Panc1 (cell line): Measurements from ENCODE around the gene PAX7. TPM values are rescaled to one million over a fixed set of nuclear protein-coding genes. Genes with fewer than 3 reads are reported as not detected.

Source experiments
- ATAC-seq: fragments of 200-7000 bp; cut with Tn5 transposase; 2 replicates; pipeline ENCODE4 v1.9.1; 2020; ENCODE audit warnings: mild to moderate bottlenecking, moderate library complexity
- BruUV-seq: library from RNA; stranded (reverse); fragments of 400-500 nt; replicated peaks from 2 replicates; lab custom pipeline; 2021; lab: Mats Ljungman, UMichigan
- CTCF ChIA-PET: fragments of 300-600 bp; sonication (Branson Sonifier 250); formaldehyde crosslinking; loops from one replicate; lab custom pipeline; 2022; ENCODE audit warnings: antibody characterized with exemption; lab: Charles Lee
- POLR2A ChIA-PET: fragments of 300-600 bp; sonication (Branson Sonifier 250); formaldehyde crosslinking; loops from one replicate; lab custom pipeline; 2022; ENCODE audit warnings: antibody characterized with exemption; lab: Charles Lee
- DNase-seq: peaks from one replicate; pipeline ENCODE4 v3.0.0-alpha.2; 2010; ENCODE audit warnings: low read depth, low spot score
- H3K27ac ChIP-seq: 2 replicates; pipeline ENCODE4 v1.5.1; 2011; ENCODE audit warnings: mild to moderate bottlenecking, low read length, inconsistent platforms
- H3K27me3 ChIP-seq: fragments of 200-500 bp; sonication (Bioruptor generic); 2 replicates; pipeline ENCODE4 v1.6.0; 2014; ENCODE audit warnings: low read length, inconsistent platforms; ENCODE audit not compliant: control insufficient read depth, insufficient read depth
- H3K36me3 ChIP-seq: fragments of 200-500 bp; sonication (Bioruptor generic); 2 replicates; pipeline ENCODE4 v1.5.1; 2014; ENCODE audit warnings: inconsistent platforms, mild to moderate bottlenecking, low read length, moderate library complexity; ENCODE audit not compliant: control insufficient read depth, insufficient read depth
- H3K4me1 ChIP-seq: 2 replicates; pipeline ENCODE4 v1.5.1; 2011; ENCODE audit warnings: inconsistent platforms, mild to moderate bottlenecking, low read length, moderate library complexity; ENCODE audit not compliant: control insufficient read depth, insufficient read depth
- H3K4me3 ChIP-seq, 2 experiments: 2 replicates each; pipeline ENCODE4 v1.5.1; 2011 to 2012; ENCODE audit warnings: low read depth in 2 of 2, low read length in 2 of 2, mild to moderate bottlenecking in 2 of 2, inconsistent platforms in 1 of 2, moderate library complexity in 1 of 2
- H3K9me3 ChIP-seq: fragments of 200-500 bp; sonication (Bioruptor generic); 2 replicates; pipeline ENCODE4 v1.5.1; 2014; ENCODE audit warnings: low read depth, mild to moderate bottlenecking, inconsistent platforms, low read length, moderate library complexity; ENCODE audit not compliant: control insufficient read depth, insufficient read depth
- CTCF ChIP-seq: fragments of 450-650 bp; IDR thresholded peaks from 2 replicates; pipeline ENCODE4 v1.5.1; 2017; ENCODE audit warnings: mild to moderate bottlenecking
- POLR2AphosphoS5 ChIP-seq: IDR thresholded peaks from 2 replicates; pipeline ENCODE4 v1.6.1; 2012; ENCODE audit warnings: mild to moderate bottlenecking, low read depth, low read length, moderate library complexity
- REST ChIP-seq, 2 experiments: IDR thresholded peaks; 2 replicates each; pipeline ENCODE4 v1.6.1; 2011 to 2012; ENCODE audit warnings: low read depth in 2 of 2, control low read depth in 1 of 2, low read length in 1 of 2, mild to moderate bottlenecking in 1 of 2, moderate library complexity in 1 of 2; ENCODE audit not compliant: insufficient read depth in 1 of 2
- SIN3A ChIP-seq: IDR thresholded peaks from 2 replicates; pipeline ENCODE4 v1.6.1; 2012; ENCODE audit warnings: low read depth, mild to moderate bottlenecking, low read length, moderate library complexity, borderline replicate concordance; ENCODE audit not compliant: insufficient read depth
- TCF7L2 ChIP-seq: IDR thresholded peaks from 2 replicates; pipeline ENCODE4 v1.6.1; 2011; ENCODE audit warnings: mild to moderate bottlenecking, low read depth, low read length, inconsistent platforms
- in situ Hi-C: cut with HindIII; loops from 2 replicates; pipeline ENCODE4 v1.10.0; 2016; ENCODE audit warnings: low sequenced_read_pairs, low pct_unique_long_range_greater_than_20kb
- intact Hi-C: fragments of 100-400 bp; cut with micrococcal nuclease; formaldehyde crosslinking; loops from one replicate; pipeline ENCODE4 v1.10.0; 2022; ENCODE audit not compliant: unreplicated experiment
- total RNA-seq: library from RNA; stranded (reverse); gene quantifications from one replicate; pipeline ENCODE4 v1.2.1, GENCODE V29; 2021; ENCODE audit not compliant: unreplicated experiment

The PAX7 gene
- total RNA-seq, 1 experiment from 2014 or later = not detected

DNA sequence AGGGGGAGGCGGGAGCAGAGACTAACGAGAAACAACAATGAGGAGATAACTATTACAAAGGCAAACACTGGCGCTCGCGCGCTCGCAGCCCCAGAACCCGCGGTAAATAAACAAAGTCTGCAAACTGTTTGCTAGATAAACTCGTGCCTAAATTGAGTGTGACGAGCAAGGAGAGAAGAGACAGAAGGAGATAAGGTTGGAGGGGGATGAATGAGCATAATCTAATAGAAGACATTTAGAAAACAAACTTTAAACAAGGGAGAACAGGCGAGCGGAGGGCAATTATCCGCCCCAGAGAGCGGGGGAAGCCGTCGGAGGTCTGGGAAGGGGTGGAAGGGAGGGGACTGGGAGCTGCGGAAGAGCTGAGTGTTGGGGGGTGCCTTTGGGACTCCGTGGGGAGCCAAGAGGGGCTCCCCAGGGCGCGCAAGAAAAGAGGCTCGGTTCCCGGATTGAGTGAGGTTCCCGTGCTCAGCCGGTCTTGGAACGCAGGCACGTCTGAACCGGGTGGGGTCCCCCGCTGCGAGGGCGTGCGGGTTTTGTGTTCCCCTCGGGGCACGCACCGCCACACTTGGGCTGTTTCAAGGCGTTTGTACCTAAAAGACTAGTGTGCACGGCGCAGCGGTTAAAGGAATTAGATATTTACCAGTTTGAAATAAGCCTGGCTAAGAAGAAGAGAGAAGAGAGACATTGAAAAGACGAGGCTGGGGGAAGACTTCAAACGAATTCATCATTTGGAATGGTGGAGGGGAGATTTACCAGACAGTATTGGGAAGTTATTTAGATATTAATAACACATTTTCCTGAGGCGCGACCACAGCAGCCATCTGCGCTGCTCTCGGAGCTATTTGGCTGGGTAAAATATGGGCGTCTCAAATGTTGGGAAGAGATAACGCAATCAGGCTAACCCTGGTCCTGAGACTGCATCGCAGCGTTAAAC lies 10.6 kb downstream of the PAX7 start:
- peaks cover 78% of the 10 kb centered on the region for H3K27me3 ChIP-seq
- H3K27ac ChIP-seq = no peak overlapping the region
- ATAC-seq (no peak), DNase-seq (no peak)
- no peaks in the 10 kb centered on the region; the same call in 1 of the 2 replicates for H3K36me3 ChIP-seq
- no peak overlapping the region for H3K4me3 ChIP-seq
- POLR2A ChIA-PET = no interaction called here
- TF ChIP-seq TCF7L2 (no peak), POLR2AphosphoS5 (no peak), SIN3A (no peak), CTCF (no peak), REST (IDR thresholded peaks at IDR 0.05; ENCODE audit: insufficient read depth in 1 of 2, low read depth in 2 of 2, low read length in 1 of 2) (no peak)
- peaks cover 11% of the 10 kb centered on the region for H3K4me1 ChIP-seq
- intact Hi-C loops = no loop called here
- H3K9me3 ChIP-seq = no peaks in the 10 kb centered on the region
- CTCF ChIA-PET = no interaction called here
- in situ Hi-C loops = no loop called here
- BruUV-seq = no TSS peak

DNA sequence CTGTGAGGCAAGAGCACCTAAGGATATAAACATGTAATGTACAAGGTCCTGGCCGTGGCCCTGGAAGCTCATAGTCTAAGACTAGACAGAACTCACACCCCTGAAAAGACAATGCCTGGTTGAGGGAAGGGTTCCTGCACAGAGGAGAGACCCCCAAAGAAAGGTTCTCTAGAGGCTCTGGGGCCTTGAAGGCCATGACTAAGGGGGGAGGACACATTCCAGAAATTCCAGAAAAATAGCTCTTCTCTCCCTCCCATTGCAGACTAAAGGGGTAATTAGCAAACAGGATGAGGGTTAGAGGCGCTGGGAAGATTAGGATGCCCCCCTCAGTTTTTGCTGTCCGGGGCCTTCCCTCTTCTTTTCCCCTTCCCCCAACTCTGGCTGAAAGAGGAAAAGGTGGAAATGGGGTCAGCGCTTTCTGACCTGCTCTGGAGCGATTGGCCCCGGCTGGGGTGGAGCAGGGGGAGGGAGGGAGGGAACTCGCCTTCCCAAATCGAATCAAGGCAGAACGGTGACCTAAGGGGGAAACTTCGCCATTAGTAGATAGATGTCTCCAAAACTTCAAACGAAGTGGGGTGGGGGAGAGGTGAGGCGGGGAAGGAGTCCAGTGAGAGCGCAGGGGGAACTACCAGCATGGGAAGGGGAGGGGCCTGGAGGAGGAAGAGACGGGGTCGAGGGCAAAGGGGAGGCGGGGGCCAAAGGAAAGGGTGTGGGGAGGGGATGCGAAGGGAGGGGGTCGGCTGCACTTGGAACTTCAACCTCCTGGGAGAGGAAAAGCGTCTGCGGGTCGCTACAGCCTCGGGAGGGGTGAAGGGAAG lies 11.8 kb downstream of the PAX7 start:
- ChIA-PET POLR2A (no interaction called here), CTCF (no interaction called here)
- Histone ChIP-seq H3K27ac (no peak overlapping the region), H3K4me1 (peaks cover 11% of the 10 kb centered on the region), H3K9me3 (no peaks in the 10 kb centered on the region), H3K27me3 (peaks cover 74% of the 10 kb centered on the region), H3K36me3 (no peaks in the 10 kb centered on the region; the same call in 1 of the 2 replicates), H3K4me3 (no peak overlapping the region)
- BruUV-seq = no TSS peak
- ATAC-seq (no peak), DNase-seq (no peak)
- TF ChIP-seq REST (IDR thresholded peaks at IDR 0.05; ENCODE audit: insufficient read depth in 1 of 2, low read depth in 2 of 2, low read length in 1 of 2) (no peak), CTCF (no peak), POLR2AphosphoS5 (no peak), TCF7L2 (no peak), SIN3A (no peak)
- in situ Hi-C loops (no loop called here), intact Hi-C loops (no loop called here)
